Sigmoid colon (tissue), 4 donors: Measurements from ENCODE around the gene HMG20A.

ENCODE experiments used
- POLR2A ChIP-seq, 2 donors: fragments of 450-650 bp; IDR thresholded peaks; one replicate each; pipeline ENCODE4 v1.6.1; 2016; ENCODE audit warnings: antibody characterized with exemption in 2 of 2, mild to moderate bottlenecking in 2 of 2, moderate library complexity in 2 of 2
- POLR2AphosphoS5 ChIP-seq, 4 donors: sonication (generic); formaldehyde crosslinking; IDR thresholded peaks; one replicate each; pipeline ENCODE4 v1.6.1; 2017; ENCODE audit warnings: antibody characterized with exemption in 4 of 4
- TF ChIP-seq, protein P1 (sequence below), 4 experiments: fragments of 450-650 bp in 3 of 4; fragments of 200-600 bp in 1 of 4; IDR thresholded peaks; one replicate each; pipeline ENCODE4 v1.5.1; 2016 to 2019; ENCODE audit warnings: antibody characterized with exemption in 4 of 4, mild to moderate bottlenecking in 3 of 4, moderate library complexity in 2 of 4

DNA sequence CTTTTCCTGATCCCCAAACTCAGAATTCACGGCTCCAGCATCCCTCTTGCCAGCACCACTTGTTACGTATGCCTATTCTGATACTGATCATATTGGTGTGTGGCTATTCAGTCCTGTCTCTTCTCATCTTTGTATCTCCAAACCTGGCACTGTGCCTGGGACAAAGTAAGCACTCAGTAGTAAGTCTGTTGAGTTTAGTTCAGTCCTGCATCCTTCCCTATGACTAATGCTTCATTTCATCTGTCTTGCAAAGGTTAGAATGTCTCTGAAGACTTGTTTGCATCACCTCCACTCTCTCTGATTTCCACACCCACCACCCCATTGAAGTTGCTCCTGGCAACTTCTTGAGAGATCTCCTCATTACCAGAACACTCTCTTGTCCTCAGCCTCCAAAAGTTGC, 80.3 kb downstream of the HMG20A start:
- TF ChIP-seq, protein P1, sequence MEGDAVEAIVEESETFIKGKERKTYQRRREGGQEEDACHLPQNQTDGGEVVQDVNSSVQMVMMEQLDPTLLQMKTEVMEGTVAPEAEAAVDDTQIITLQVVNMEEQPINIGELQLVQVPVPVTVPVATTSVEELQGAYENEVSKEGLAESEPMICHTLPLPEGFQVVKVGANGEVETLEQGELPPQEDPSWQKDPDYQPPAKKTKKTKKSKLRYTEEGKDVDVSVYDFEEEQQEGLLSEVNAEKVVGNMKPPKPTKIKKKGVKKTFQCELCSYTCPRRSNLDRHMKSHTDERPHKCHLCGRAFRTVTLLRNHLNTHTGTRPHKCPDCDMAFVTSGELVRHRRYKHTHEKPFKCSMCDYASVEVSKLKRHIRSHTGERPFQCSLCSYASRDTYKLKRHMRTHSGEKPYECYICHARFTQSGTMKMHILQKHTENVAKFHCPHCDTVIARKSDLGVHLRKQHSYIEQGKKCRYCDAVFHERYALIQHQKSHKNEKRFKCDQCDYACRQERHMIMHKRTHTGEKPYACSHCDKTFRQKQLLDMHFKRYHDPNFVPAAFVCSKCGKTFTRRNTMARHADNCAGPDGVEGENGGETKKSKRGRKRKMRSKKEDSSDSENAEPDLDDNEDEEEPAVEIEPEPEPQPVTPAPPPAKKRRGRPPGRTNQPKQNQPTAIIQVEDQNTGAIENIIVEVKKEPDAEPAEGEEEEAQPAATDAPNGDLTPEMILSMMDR (IDR thresholded peaks at IDR 0.05), result no peak
- TF ChIP-seq POLR2AphosphoS5 (IDR thresholded peaks at IDR 0.05) (no peak), POLR2A (IDR thresholded peaks at IDR 0.05) (no peak)
